GM18520 (cell line): Measurements from ENCODE around the gene GPATCH4.
A peak's percentile ranks its signal among the peaks of the same experiment; 100 is the strongest.
"Not testable (repeated sequence)": the region's sequence is repeated elsewhere in the genome, so short reads cannot be mapped to it uniquely, and the experiment has no call there.

Experiments
- ATAC-seq: cut with Tn5 transposase; IDR thresholded peaks from one replicate; pipeline ENCODE4 v1.9.1; 2021; ENCODE audit not compliant: unreplicated experiment

The GPATCH4 gene

GRCh38 chr1:156598731-156599432 is 2.4 kb downstream of the GPATCH4 start:
- no peak for ATAC-seq

- ATAC-seq: no peak
These were observed 3.2 kb downstream of the GPATCH4 start for GRCh38 chr1:156598125-156598524.

GRCh38 chr1:156596426-156596825 is 4.9 kb downstream of the GPATCH4 start:
- ATAC-seq: no peak

GRCh38 chr1:156595016-156595415 is 6.3 kb downstream of the GPATCH4 start:
- ATAC-seq: no peak

- no peak for ATAC-seq
These were observed 7.1 kb downstream of the GPATCH4 start for GRCh38 chr1:156594190-156594589.

- no peak for ATAC-seq
These were observed 7.7 kb downstream of the GPATCH4 start for GRCh38 chr1:156593661-156593989.

- no peak for ATAC-seq
These were observed 8.2 kb downstream of the GPATCH4 start for GRCh38 chr1:156592910-156593660.

GRCh38 chr1:156592158-156592909 is 8.9 kb downstream of the GPATCH4 start:
- ATAC-seq: no peak

- peak; percentile 59 for ATAC-seq
These were observed 9.7 kb downstream of the GPATCH4 start, which contains the start of gene NAXE for GRCh38 chr1:156591432-156592157. Gene NAXE (plus strand): TSS chr1:156591776. CDS start chr1:156591805, 29 bp downstream.

GRCh38 chr1:156591181-156591431 is 10.2 kb downstream of the GPATCH4 start:
- ATAC-seq: no peak

GRCh38 chr1:156590326-156591180 is 10.7 kb downstream of the GPATCH4 start:
- no peak for ATAC-seq

- ATAC-seq: no peak
These were observed 11.7 kb downstream of the GPATCH4 start for GRCh38 chr1:156589546-156589945.

GRCh38 chr1:156587927-156588326 is 13.4 kb downstream of the GPATCH4 start:
- not testable (repeated sequence) for ATAC-seq

GRCh38 chr1:156586892-156587477 is 14.3 kb downstream of the GPATCH4 start:
- ATAC-seq: no peak

GRCh38 chr1:156586323-156586722 is 15.0 kb downstream of the GPATCH4 start:
- no peak for ATAC-seq

- no peak for ATAC-seq
These were observed 16.5 kb downstream of the GPATCH4 start for GRCh38 chr1:156584813-156585212.

- ATAC-seq: no peak
These were observed 17.3 kb downstream of the GPATCH4 start for GRCh38 chr1:156583821-156584622.

- ATAC-seq: no peak
These were observed 18.8 kb downstream of the GPATCH4 start for GRCh38 chr1:156582388-156583017.
